HepG2 (cell line): ENCODE measurements around the gene ZNF254. TPM values are rescaled to one million over a fixed set of nuclear protein-coding genes. Genes with fewer than 3 reads are reported as not detected.

Experiments used
- ATAC-seq: fragments of 200-7000 bp; cut with Tn5 transposase; 3 replicates; pipeline ENCODE4 v1.9.1; 2020; ENCODE audit warnings: mild to moderate bottlenecking, moderate library complexity
- BruUV-seq: library from RNA; stranded (reverse); fragments of 400-500 nt; replicated peaks from 2 replicates; lab custom pipeline; 2021; lab: Mats Ljungman, UMichigan
- CTCF ChIA-PET: fragments of 300-600 bp; formaldehyde crosslinking; extraction: SDS; loops from one replicate; lab custom pipeline; 2021; ENCODE audit warnings: low total read pairs, inconsistent platforms, low intra/inter-chr PET ratio; lab: Yijun Ruan, JAX
- POLR2A ChIA-PET: fragments of 350-600 bp; sonication (Branson Sonifier 250); formaldehyde crosslinking; loops from one replicate; lab custom pipeline; 2020; ENCODE audit warnings: antibody characterized with exemption, inconsistent platforms; lab: Yijun Ruan, JAX
- DNase-seq: peaks from one replicate; pipeline ENCODE4 v3.0.0-alpha.2; 2015; ENCODE audit warnings: low spot score
- FAIRE-seq: peaks from 3 replicates; lab custom pipeline; 2011; peaks lifted over from hg19 to GRCh38; lab: Jason Lieb, UNC
- H2AFZ ChIP-seq: one replicate; pipeline ENCODE4 v1.6.1; 2011; ENCODE audit warnings: low read length, inconsistent platforms
- H3K27ac ChIP-seq: fragments of 300-600 bp; 3 replicates; pipeline ENCODE4 v1.8.0; 2011; ENCODE audit warnings: mixed run types, mild to moderate bottlenecking, mixed read lengths, low read length, inconsistent platforms; ENCODE audit not compliant: insufficient read depth; ENCODE audit errors: extremely low read length
- H3K27me3 ChIP-seq, 2 experiments: fragments of 200-600 bp in 1 of 2; 2 replicates in 1 of 2; 3 replicates in 1 of 2; pipeline versions ENCODE4 v1.6.0 to v1.8.0; 2011; ENCODE audit warnings: low read length in 2 of 2, mild to moderate bottlenecking in 2 of 2, moderate library complexity in 2 of 2, inconsistent platforms in 1 of 2; ENCODE audit not compliant: insufficient read depth in 2 of 2, control insufficient read depth in 1 of 2
- H3K36me3 ChIP-seq, 2 experiments: fragments of 200-600 bp in 1 of 2; replicated peaks in 1 of 2; 2 replicates in 1 of 2; 3 replicates in 1 of 2; pipeline versions ENCODE4 v1.5.1 to v1.8.0; 2011; ENCODE audit warnings: low read length in 2 of 2, inconsistent platforms in 1 of 2; ENCODE audit not compliant: insufficient read depth in 2 of 2, control insufficient read depth in 1 of 2
- H3K4me1 ChIP-seq: 2 replicates; pipeline ENCODE4 v1.5.1; 2012; ENCODE audit warnings: low read length, inconsistent platforms; ENCODE audit not compliant: insufficient read depth
- H3K4me2 ChIP-seq: 2 replicates; pipeline ENCODE4 v1.6.0; 2011; ENCODE audit warnings: low read depth, low read length, inconsistent platforms
- H3K4me3 ChIP-seq, 3 experiments: fragments of 200-600 bp in 1 of 3; sonication (generic), shearing (Covaris generic) in 1 of 3; replicated peaks in 1 of 3; 2 replicates each; pipeline ENCODE4 v1.5.1; 2011 to 2016; ENCODE audit warnings: low read length in 3 of 3, inconsistent platforms in 2 of 3, low read depth in 2 of 3, mild to moderate bottlenecking in 2 of 3, control low read depth in 1 of 3, mixed read lengths in 1 of 3; ENCODE audit not compliant: insufficient read depth in 1 of 3
- H3K79me2 ChIP-seq: one replicate; pipeline ENCODE4 v1.6.1; 2011; ENCODE audit warnings: low read length, inconsistent platforms; ENCODE audit not compliant: insufficient read depth
- H3K9ac ChIP-seq: 2 replicates; pipeline ENCODE4 v1.6.0; 2011; ENCODE audit warnings: mild to moderate bottlenecking, low read depth, low read length, inconsistent platforms; ENCODE audit not compliant: insufficient read depth
- H3K9me3 ChIP-seq: 2 replicates; pipeline ENCODE4 v1.5.1; 2012; ENCODE audit warnings: mild to moderate bottlenecking, low read length
- H4K20me1 ChIP-seq: 2 replicates; pipeline ENCODE4 v1.6.0; 2011; ENCODE audit warnings: inconsistent platforms, mild to moderate bottlenecking, low read length, moderate library complexity; ENCODE audit not compliant: insufficient read depth
- BHLHE40 ChIP-seq: IDR thresholded peaks from 2 replicates; pipeline ENCODE4 v1.6.1; 2011; ENCODE audit warnings: low read length, improper control_type of control experiment
- RBM39 ChIP-seq: fragments of 200-400 bp; formaldehyde crosslinking; IDR thresholded peaks from one replicate; pipeline ENCODE4 v1.6.1; 2018; ENCODE audit warnings: antibody characterized with exemption, mild to moderate bottlenecking, low read depth, low read length; ENCODE audit not compliant: poor library complexity, severe bottlenecking
- SMAD9 ChIP-seq: sonication (generic); formaldehyde crosslinking; IDR thresholded peaks from 2 replicates; pipeline ENCODE4 v1.5.1; 2020; ENCODE audit warnings: mild to moderate bottlenecking, missing genetic modification reagents
- ZFYVE20 ChIP-seq: sonication (generic); formaldehyde crosslinking; IDR thresholded peaks from 2 replicates; pipeline ENCODE4 v1.8.0; 2023; ENCODE audit warnings: low read depth, mild to moderate bottlenecking, moderate library complexity, missing genetic modification reagents, borderline replicate concordance
- ZNF276 ChIP-seq: sonication (generic); formaldehyde crosslinking; IDR thresholded peaks from 2 replicates; pipeline ENCODE4 v1.4.0; 2020; ENCODE audit warnings: mild to moderate bottlenecking, low read depth, missing genetic modification reagents
- ZNF740 ChIP-seq: sonication (generic); formaldehyde crosslinking; IDR thresholded peaks from 2 replicates; pipeline ENCODE4 v1.4.0; 2020; ENCODE audit warnings: missing genetic modification reagents
- WGBS: methylation state at CpG from one replicate; pipeline ENCODE4 v1.1.6; 2017; ENCODE audit warnings: low lambda C conversion rate; 5-methylcytosine and 5-hydroxymethylcytosine counted together
- in situ Hi-C: cut with HindIII; loops from 2 replicates; pipeline ENCODE4 v1.10.0; 2017; ENCODE audit warnings: low pct_unique_long_range_greater_than_20kb; ENCODE audit not compliant: extremely low pct_ligation_motif_present
- intact Hi-C: fragments of 100-400 bp; cut with micrococcal nuclease; formaldehyde crosslinking; loops from one replicate; pipeline ENCODE4 v1.10.0; 2022; ENCODE audit not compliant: unreplicated experiment
- polyA plus RNA-seq, 8 experiments: library from polyadenylated mRNA; depleted of rRNA in 3 of 8; stranded (reverse) in 7 of 8; unstranded in 1 of 8; fragments of >200 nt; fragmentation: Illumina TruSeq in 4 of 8; extraction: Trizol in 4 of 8; gene quantifications; 2 replicates each; pipeline versions ENCODE4 v1.2.1 to v1.2.3, GENCODE V29; 2011 to 2016; ENCODE audit warnings: low read depth in 4 of 8, missing spikeins in 1 of 8, mixed read lengths in 1 of 8; ENCODE audit not compliant: insufficient read depth in 1 of 8
- total RNA-seq, 5 experiments: library from RNA; depleted of rRNA; stranded (reverse); fragments of >200 nt; fragmentation: Illumina TruSeq; extraction: Trizol; gene quantifications; 2 replicates each; pipeline ENCODE4 v1.2.3, GENCODE V29; 2016; ENCODE audit warnings: low read depth in 1 of 5

The ZNF254 gene
- total and polyA plus RNA-seq, 2 of the 13 experiments (the other 11 are each of a cell fraction or from before 2014, with no cell fraction given) = 2.6 to 4.6 TPM

GRCh38 chr19:24046550-24046949, 40.4 kb upstream of the ZNF254 start:
- Histone ChIP-seq H3K27me3 (no peaks in the 10 kb centered on the region), H4K20me1 (no peaks in the 10 kb centered on the region), H3K9me3 (no peaks in the 10 kb centered on the region), H3K9ac (no peak overlapping the region), H3K4me2 (no peak overlapping the region), H3K79me2 (no peaks in the 10 kb centered on the region), H3K4me1 (no peaks in the 10 kb centered on the region), H3K36me3 (peaks cover 17 to 49% of the 10 kb centered on the region in 2 experiments; a peak in 4 of 5 replicates), H3K27ac (no peak overlapping the region), H3K4me3 (no peak overlapping the region), H2AFZ (no peak overlapping the region)
- DNase-seq (no peak), ATAC-seq (no peak), FAIRE-seq (no peak)
- no TSS peak for BruUV-seq
- ChIA-PET CTCF (no interaction called here), POLR2A (no interaction called here)
- WGBS = 92% methylated on average over 1 of the region's 1 CpG
- in situ Hi-C loops (loop anchor here (25.0 kb wide), 1 partner anchor 784 kb away; the partner anchor contains the start of gene ZNF724), intact Hi-C loops (no loop called here)
- TF ChIP-seq ZNF276 (CRISPR knock-in tag) (no peak), ZNF740 (CRISPR knock-in tag) (no peak), RBM39 (no peak), BHLHE40 (no peak), ZFYVE20 (no peak), SMAD9 (CRISPR knock-in tag) (no peak)
